Endometrial microvascular endothelial cells (primary cell): ENCODE measurements around the gene AQR. TPM values are rescaled to one million over a fixed set of nuclear protein-coding genes. Genes with fewer than 3 reads are reported as not detected.
"Not testable (repeated sequence)": the region's sequence is repeated elsewhere in the genome, so short reads cannot be mapped to it uniquely, and the experiment has no call there.

Source experiments
- in situ Hi-C: cut with HindIII; loops from 2 replicates; pipeline ENCODE4 v1.10.0; 2017; ENCODE audit warnings: low sequenced_read_pairs, low pct_unique_long_range_greater_than_20kb; ENCODE audit errors: inconsistent ontology term
- total RNA-seq: library from RNA; depleted of rRNA; stranded (reverse); fragments of >200 nt; gene quantifications from one replicate; pipeline ENCODE4 v1.2.3, GENCODE V29; 2015; ENCODE audit errors: inconsistent ontology term

The AQR gene
- total RNA-seq, 1 donor from 2014 or later, result 23.0 TPM

DNA sequence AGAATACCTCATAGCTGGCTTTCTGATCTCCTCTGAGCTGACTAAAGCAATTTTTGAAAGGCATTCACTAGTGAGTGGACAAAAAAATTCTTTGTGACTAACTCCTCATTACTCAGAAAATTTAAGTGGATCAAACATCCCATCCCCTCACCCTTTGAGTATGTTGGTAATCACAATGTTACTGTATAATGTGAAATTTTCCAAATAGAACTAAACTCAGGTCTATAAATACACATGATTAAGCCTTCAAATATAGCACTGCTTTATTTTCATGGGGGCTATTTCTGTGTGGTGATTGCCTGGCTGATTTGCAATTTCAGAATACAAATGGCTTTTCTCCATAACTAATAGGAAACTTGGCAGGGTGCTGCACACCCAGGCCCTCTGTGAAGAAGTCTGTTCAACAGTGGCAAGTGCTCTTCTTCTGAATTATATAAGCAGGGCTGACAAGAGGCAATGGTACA is 128.2 kb downstream of the AQR start:
- in situ Hi-C loops, result no loop called here

GRCh38 chr15:34838282-34838681 is 131.3 kb downstream of the AQR start:
- in situ Hi-C loops, result no loop called here

DNA sequence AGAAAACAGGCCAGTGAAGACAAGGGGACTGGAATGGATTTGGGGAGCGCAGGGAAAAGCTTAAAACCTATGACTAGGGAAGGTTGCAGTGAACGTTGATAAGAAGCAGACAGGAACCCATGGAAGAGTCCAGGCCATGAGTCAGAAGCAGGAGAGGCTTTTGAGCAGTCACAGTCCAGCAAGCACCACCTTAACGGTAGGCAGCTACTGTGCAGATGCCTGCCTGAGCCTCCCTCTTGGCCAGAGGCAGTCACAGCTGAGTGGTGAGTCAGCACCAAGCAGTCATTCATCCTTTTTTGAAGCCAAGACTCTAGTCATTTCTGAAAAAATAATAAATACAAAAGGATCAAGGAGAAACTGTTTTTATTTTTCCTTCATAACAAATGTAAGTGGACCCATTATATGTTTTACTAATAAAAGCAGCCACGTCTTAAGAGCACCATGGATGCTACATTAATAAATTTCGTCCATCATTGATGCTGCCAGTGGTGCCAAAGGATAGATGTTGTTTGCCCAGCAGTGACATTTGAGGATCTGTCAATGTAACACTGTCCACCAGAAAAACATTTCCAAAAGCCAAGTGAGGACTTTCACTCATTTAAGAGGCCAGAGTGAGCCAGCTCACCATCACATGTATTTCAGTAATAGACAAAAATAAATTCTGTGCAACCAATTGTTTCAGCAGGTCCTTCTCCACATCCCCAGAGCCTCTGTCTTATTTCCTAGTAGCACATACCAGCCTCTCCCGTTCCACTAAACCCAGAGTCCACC is 132.1 kb downstream of the AQR start:
- in situ Hi-C loops, result no loop called here

DNA sequence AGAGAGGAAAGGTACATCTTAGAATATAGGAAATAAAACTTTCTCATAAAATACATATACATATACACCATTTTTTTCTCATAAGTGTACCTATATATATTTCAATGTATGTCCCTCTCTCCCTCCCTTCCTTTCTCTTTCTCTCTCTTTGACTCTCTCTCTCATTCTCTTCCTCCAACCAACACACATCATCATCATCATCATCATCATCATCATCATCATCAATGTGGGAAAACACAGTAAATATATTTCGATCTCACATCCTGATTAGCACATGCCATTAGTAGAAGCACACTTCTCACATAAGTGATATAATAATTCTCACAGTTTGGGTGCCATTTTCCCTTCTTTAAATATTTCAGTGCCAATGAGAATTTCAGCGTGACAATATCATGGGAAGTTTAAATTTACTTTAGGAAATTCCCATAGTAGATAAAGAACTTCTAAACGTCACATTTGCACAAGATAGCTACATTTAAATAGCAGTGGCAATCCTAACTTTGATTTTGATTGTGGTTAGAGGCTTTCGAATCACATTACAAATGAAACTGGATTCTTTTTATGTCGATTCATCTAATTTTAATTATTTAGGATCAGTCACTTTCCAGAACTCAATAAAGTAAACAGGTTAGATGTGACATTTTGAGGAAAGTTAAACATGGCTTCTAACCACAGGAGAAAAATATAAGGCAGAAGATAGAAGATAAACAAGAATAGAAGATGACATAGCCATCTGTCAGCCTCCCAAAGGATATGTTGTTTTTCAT is 141.2 kb downstream of the AQR start:
- in situ Hi-C loops, result no loop called here

- in situ Hi-C loops, result no loop called here
Measured at GRCh38 chr15:34821831-34822230, 147.7 kb downstream of the AQR start.

- in situ Hi-C loops, result no loop called here
Measured at GRCh38 chr15:34820110-34820509, 149.4 kb downstream of the AQR start.

- in situ Hi-C loops, result no loop called here
Measured at GRCh38 chr15:34818526-34818925, 151.0 kb downstream of the AQR start.

DNA sequence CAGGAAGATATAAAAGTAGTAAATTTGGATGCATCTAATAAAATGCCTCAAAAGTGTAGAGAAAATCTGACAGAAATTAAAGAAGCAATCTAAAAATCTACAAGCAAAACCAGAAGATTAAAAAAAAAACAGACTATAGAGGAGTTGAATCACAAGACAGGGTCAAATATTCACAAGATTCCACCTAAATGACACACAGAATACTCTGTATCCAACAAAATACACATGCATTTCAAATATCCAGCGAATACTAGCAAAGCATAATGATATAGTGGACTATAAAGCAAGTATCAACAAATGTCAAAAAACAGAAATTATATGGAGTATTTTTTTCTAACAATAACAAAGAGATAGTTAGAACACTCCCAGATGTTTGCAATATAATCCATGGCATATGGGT is 153.7 kb downstream of the AQR start:
- in situ Hi-C loops, result no loop called here

- in situ Hi-C loops, result no loop called here
Measured at GRCh38 chr15:34813446-34814190, 155.9 kb downstream of the AQR start.

DNA sequence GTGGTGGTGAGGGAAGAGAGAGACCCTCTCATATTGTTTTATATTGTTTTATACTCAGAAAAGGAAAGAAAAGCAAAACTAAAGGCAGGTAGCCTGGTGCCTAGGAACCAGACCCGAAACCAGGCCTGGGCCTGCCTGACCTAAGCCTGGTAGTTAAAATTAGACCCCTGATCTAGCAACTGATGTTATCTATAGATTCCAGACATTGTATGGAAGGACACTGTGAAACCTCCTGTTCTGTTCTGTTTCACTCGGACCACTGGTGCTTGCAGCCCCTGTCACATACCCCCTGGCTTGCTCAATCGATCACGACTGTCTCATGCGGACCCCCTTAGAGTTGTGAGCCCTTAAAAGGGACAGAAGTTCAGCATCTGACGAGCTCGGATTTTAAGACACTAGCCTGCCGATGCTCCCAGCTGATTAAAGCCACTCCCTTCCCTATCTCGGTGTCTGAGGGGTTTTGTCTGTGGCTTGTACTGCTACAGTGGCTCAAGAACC is 156.6 kb downstream of the AQR start:
- in situ Hi-C loops, result not testable (repeated sequence)

GRCh38 chr15:34812369-34812768 is 157.2 kb downstream of the AQR start:
- in situ Hi-C loops, result no loop called here

- in situ Hi-C loops, result no loop called here
Measured at GRCh38 chr15:34810443-34811129, 159.0 kb downstream of the AQR start.

- in situ Hi-C loops, result no loop called here
Measured at GRCh38 chr15:34809186-34809585, 160.4 kb downstream of the AQR start.

DNA sequence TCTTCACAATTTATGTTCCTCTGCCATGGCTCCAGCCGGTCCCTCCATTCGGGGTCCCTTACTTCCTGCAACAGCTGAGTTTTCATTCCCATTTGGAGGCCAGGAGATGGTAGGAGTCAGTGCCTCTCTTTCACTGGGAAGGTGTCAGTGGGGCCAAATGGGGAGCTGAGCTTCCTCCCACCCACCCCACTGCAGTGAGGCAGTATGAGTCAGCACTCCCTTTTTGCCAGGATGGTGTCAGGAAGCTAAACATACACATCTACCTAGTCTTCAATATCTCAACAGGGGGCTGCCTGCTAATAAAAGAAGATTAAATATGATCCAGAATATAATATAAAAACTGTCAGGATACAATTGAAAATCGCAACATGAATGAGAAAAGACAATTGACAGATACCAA is 161.5 kb downstream of the AQR start:
- in situ Hi-C loops, result no loop called here

DNA sequence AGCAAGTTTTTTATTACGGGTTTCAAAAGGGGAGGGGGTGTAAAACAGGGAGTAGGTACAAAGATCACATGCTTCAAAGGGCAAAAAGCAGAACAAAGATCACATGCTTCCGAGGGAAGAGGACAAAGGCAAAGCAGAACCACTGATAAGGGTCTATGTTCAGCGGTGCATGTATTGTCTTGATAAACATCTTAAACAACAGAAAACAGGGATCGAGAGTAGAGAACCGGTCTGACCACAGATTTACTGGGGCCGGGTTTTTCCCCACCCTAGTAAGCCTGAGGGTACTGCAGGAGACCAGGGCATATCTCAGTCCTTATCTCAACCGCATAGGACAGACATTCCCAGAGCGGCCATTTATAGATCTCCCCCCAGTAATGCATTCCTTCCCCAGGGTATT is 162.3 kb downstream of the AQR start:
- in situ Hi-C loops, result not testable (repeated sequence)

- in situ Hi-C loops, result no loop called here
Measured at GRCh38 chr15:34804776-34805175, 164.8 kb downstream of the AQR start.

- in situ Hi-C loops, result no loop called here
Measured at GRCh38 chr15:34804113-34804512, 165.4 kb downstream of the AQR start.

DNA sequence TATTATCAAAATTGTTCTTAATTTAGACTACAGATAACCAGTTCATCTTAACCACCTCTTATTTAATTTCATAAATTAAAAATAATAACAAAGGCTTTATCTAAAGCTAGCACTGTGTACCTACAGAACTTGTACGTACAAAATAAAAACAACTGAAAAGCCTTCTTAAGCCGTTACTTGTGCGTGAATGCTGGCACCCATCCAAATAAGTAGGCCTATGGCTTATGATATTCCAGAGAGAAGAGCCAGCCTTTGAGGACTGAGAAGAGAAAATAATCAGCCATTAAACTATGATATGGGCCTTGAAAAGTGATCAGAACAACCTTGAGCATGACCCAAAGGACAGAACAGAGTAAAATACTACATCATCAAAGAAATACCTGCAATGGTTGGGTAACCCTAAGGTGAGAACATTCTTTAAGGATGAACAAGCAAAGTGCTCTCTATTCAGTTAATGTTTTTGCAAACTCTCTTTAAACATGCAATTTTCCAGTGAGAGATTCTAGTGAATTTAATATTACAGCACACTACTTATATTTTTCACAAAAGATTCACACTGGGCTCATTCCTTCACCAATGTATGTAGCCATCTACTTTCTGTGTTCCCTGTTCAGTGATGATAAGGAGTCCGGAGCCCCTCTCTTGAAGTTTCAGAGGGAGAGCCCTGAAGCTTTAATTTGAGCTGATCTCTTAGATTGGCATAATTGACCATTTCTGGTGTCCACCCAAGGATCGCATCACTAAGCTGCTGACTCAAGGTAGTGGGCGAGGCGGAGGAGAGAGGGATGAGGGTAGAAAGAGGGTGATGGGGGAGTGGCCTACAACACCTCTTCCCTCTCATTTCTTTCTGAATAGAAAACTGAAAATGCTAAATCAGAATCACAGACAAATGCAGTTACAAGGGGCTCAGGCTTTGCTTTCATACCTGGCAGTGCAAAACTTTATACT is 166.5 kb downstream of the AQR start:
- in situ Hi-C loops, result no loop called here
